ENCODE results near the gene ACADVL.
"Not testable (repeated sequence)": the region's sequence is repeated elsewhere in the genome, so short reads cannot be mapped to it uniquely, and the experiment has no call there.

Gene ACADVL

GRCh38 chr17:7219812-7220592 lies at the start of gene ACADVL, which contains the start of gene DLG4:
TSS of gene ACADVL (plus strand) at chr17:7219938. CDS start at chr17:7219985, 47 bp downstream.
TSS of gene DLG4 (minus strand) at chr17:7219836.
- no peak for DNase-seq

GRCh38 chr17:7172522-7173191 lies 47.1 kb upstream of the ACADVL start:
- not testable (repeated sequence) for DNase-seq

- peak in 1 of 2 experiments; percentile 32 for DNase-seq
Observed at GRCh38 chr17:7173687-7174602, 45.8 kb upstream of the ACADVL start.

GRCh38 chr17:7174603-7175326 lies 45.0 kb upstream of the ACADVL start:
- DNase-seq, result no peak

GRCh38 chr17:7175330-7175733 lies 44.4 kb upstream of the ACADVL start:
- no peak for DNase-seq

- DNase-seq, result no peak
Observed at GRCh38 chr17:7176107-7176840, 43.5 kb upstream of the ACADVL start.

GRCh38 chr17:7176841-7177190 lies 42.9 kb upstream of the ACADVL start:
- no peak for DNase-seq

GRCh38 chr17:7177191-7177953 lies 42.4 kb upstream of the ACADVL start:
- DNase-seq, result peak in 1 of 2 experiments; percentile 24

- no peak for DNase-seq
Observed at GRCh38 chr17:7177954-7178477, 41.7 kb upstream of the ACADVL start.

GRCh38 chr17:7178973-7179316 lies 40.8 kb upstream of the ACADVL start:
- no peak for DNase-seq

- DNase-seq, result no peak
Observed at GRCh38 chr17:7179317-7180254, 40.2 kb upstream of the ACADVL start, which contains the start of gene ASGR1. TSS of gene ASGR1 (minus strand) at chr17:7179370. CDS start at chr17:7178563, 807 bp downstream.

- DNase-seq, result not testable (repeated sequence)
Observed at GRCh38 chr17:7182101-7182500, 37.6 kb upstream of the ACADVL start.

- no peak for DNase-seq
Observed at GRCh38 chr17:7183433-7184090, 36.2 kb upstream of the ACADVL start.

GRCh38 chr17:7184091-7184488 lies 35.6 kb upstream of the ACADVL start:
- DNase-seq, result no peak

GRCh38 chr17:7184647-7185046 lies 35.1 kb upstream of the ACADVL start:
- DNase-seq, result no peak

- DNase-seq, result no peak
Observed at GRCh38 chr17:7186241-7186640, 33.5 kb upstream of the ACADVL start.

GRCh38 chr17:7190276-7190917 lies 29.3 kb upstream of the ACADVL start:
- no peak for DNase-seq

- no peak for DNase-seq
Observed at GRCh38 chr17:7191069-7191468, 28.7 kb upstream of the ACADVL start.
